Hepatocyte (in vitro differentiated cells): ENCODE measurements around the gene MRPL45.
"Not testable (repeated sequence)": the region's sequence is repeated elsewhere in the genome, so short reads cannot be mapped to it uniquely, and the experiment has no call there.

Experiments
- CTCF ChIP-seq: fragments of 200-600 bp; sonication (generic); IDR thresholded peaks from 2 replicates; pipeline ENCODE4 v1.5.1; 2016; ENCODE audit warnings: antibody characterized with exemption, mild to moderate bottlenecking; ENCODE audit not compliant: poor library complexity
- EZH2 ChIP-seq: fragments of 200-600 bp; sonication (generic); IDR thresholded peaks from 2 replicates; pipeline ENCODE4 v1.6.1; 2016; ENCODE audit warnings: antibody characterized with exemption, mild to moderate bottlenecking, borderline replicate concordance
- EZH2phosphoT487 ChIP-seq: fragments of 200-600 bp; sonication (generic); IDR thresholded peaks from one replicate; pipeline ENCODE4 v1.6.1; 2018; ENCODE audit warnings: antibody characterized with exemption, mild to moderate bottlenecking, low read depth, moderate library complexity; ENCODE audit not compliant: unreplicated experiment, severe bottlenecking

- TF ChIP-seq CTCF, EZH2, EZH2phosphoT487: not testable (repeated sequence)
Measured at GRCh38 chr17:38269045-38269444, 27.9 kb upstream of the MRPL45 start.
